GF-D8 (cell line): Measurements from ENCODE around the gene CPT2.
"Not testable (repeated sequence)": the region's sequence is repeated elsewhere in the genome, so short reads cannot be mapped to it uniquely, and the experiment has no call there.

Source experiments
- DNase-seq: peaks from one replicate; lab custom pipeline; 2025; lab: John Stamatoyannopoulos, UW

Gene CPT2

DNA sequence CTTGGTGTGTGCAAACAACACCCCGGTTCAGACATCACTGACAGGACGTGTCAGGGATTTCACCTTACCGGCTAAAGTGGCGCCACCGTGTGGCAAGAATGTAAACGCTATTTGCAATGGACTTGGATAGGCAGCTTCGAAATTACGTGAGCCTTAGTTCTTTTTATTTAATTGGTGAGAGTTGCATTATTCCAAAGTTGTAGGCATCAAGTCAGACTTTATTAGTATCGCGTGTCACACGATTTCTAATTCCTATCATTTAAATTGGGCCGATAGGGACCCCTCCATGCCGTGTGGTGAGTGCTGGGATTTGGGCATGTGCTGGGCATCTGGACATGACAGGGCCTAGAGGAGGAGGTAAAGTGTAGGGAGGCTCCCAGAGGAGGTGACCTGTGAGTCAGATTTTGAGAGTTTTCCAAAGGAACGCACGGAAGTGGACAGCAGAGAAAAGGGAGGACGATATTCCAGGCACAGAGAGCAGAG, 14.5 kb upstream of the CPT2 start:
- no peak for DNase-seq

DNA sequence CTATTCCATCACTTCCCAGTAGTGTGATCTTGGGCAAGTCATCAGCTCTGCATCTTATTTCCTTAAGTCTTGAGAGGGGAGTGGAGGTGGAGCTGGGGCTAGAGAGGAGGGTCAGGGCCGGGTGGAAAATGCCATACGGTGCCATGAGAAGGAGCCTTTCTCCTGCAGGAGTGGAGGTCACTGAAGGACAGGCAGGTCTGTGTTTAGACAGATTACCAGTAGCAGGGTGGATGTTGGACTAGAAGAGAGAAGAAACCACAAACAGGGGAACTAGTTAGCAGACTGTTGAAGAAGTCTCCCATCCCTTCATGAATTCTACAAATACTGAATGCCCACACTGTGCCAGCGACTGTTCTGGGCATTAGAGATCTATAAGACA, 13.9 kb upstream of the CPT2 start:
- no peak for DNase-seq

DNA sequence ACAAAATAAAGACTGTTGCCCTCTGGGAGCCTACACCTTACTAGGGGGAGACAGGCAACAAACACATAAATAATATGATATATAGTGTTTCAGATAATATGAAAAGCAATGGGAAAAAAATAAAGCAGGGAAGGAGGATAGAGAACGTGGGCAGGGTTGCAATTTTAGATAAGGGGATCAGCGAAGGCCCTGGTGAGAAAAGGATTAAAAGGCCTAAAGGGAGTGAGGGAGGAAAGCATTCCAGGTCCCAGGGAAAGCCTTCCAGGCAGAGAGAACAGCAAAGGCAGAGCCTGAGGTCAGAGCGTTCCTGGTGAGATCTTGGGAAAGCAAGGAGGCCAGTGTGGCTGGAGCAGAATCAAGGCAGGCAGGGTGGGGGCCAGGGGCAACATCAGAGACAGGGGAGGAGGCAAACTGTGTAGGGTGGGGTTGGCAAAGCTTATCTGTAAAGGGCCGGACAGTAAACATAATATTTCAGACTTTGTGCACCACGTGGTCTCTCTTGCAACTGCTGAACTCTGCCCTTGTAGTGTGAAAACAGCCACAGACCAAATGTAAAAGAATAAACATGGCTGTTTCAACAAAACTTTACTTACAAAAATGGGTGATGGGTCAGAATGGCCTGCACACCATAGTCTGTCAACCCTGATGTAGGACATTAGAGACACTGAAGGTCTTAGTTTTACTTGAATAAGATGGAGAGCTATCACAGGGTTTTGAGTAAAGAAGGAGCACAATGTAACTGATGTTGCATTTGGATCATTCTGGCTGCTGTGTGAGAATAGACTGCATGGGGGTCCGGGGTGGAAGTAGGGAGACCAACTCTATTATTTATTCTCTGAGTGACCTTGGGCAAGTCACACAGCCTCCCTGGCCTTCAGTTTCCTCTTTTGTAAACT, 13.3 kb upstream of the CPT2 start:
- no peak for DNase-seq

DNA sequence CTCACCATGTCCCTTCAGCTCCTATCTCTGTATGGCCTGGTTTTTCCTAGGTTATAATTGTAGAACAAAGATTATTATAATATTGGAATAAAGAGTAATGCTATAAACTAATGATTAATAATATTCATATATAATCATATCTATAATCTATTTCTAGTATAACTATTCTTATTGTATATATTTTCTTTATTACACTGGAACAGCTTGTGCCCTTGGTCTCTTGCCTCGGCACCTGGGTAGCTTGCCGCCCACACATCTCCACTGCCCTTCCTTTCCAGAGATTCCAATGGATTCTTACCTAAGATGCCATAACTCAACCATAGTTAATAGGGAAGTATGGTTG, 10.7 kb upstream of the CPT2 start:
- not testable (repeated sequence) for DNase-seq

DNA sequence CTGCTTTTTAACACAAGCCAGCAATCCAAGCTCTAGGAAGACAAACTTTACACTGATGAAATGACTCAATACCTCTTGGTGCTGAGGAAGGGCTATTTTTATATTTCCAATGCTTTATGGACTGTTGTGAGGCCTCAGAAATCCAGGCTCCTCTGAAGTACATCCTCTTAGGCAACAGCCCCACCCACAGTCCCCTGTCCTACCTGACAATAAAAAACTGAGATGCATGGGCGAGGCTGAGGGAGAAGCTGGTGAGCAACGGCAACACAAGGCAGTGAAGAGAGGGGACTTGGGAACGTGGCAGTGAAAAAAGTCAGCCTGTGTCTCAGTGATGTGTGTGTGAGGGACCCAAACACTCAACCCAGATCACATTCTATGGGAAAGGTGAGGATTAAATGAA, 10.1 kb upstream of the CPT2 start:
- no peak for DNase-seq

DNA sequence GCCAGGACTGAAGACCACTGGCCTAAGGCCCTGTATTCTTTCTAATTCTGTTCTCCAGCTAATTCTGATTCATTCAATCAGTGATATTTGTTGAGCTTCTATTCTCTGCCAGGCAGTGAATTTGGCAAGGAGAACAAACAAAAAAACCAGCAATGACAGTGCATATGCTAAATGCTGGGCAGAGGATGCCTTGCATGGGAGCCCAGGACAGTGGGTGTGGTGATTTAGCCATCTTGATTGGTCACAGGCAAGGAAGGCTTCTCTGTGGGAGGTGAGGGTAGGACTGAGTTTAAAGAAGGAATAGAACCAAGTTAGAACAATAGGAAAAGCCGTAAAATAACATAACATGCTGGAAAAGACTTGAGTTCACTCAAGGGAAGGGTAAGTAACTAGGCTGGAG, 9.2 kb upstream of the CPT2 start:
- no peak for DNase-seq

DNA sequence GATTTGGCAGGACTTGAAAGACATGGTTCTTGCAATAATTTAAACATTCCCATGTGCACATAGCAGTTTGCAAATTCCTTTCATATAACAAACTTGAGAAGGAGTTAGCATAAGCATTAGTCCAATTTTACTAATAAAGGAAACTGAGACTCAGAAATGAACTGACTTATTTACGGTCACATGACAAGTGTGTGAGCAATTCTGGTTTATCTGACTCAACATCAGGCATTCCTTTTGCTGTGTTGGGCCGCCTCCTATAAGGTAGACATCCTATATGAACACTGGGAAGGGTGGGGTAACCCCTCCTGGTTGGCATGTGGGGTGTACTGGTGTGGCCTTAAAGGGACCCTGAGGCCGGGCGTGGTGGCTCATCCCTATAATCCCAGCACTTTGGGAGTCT, 8.5 kb upstream of the CPT2 start:
- DNase-seq: no peak

DNA sequence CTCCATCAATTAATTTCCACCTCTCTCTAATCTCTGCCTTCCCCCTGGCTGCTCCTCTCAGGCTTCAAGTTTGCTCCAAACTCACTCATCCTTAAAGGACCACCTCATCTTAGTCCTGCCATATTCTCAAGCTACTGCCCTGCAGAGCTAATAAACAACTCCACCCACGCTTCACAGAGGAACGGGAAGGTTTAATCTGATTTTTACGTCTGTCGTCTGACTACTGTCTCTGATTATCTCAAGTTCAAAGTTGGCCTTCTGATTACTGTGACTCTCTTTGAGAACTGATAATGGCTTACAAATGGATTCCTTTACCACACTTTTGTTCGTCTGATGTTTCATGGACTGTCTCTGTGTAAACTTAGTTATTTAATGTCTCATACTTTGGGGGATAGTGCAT, 7.6 kb upstream of the CPT2 start:
- DNase-seq: no peak

DNA sequence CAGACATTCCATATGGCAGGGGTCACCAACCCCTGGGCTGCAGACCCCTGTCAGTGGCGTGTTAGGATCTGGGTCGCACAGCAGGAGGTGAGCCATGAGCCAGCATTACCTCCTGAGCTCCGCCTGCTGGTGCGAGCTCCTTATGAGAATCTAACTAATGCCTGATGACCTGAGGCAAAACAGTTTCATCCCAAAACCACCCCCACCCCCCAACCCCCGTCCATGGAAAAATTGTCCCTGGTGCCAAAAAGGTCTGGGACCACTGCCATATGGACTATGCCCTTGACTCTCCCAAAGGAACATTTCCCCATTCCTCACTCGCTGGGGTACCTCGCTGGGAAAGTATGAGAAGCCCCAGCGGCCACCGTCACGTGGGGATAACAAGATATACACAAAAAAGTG, 6.4 kb upstream of the CPT2 start:
- DNase-seq: no peak

DNA sequence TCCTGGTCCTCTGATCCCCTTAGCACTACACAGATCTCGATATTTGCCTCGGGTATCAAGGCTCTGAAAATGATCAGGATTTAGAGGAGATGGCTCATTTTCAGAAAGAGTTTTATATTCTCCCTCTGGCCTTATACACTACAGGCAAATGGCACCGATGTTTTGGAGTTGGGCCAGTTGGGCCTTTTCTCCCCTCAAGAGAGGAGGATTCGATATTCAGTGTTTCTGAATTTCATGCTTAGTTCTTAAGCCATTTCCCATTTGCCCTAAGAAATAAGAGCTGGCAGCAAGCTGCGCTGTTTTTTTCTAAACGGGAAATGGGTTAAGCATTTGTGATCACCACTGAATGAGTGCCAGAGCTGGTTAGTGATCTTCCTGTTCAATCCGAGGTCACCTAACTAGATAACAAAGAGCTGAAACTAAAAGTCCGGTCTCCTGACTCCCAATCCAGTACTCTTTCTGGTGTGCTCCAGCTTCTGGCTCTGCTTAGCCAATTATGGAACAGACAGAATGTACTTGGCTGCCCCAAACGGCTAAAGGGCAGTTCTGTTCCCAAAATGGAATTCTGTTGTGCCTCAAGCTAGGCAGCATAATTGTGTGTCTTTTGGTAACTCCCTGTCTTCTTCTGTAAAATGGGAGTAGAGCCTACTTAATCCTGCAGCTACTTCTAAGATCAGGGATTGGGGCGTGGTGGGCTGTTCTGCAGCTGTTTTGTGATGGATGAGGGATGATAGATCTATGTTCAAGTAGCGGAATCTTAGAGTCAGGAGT, 1.2 kb upstream of the CPT2 start:
- DNase-seq: no peak

DNA sequence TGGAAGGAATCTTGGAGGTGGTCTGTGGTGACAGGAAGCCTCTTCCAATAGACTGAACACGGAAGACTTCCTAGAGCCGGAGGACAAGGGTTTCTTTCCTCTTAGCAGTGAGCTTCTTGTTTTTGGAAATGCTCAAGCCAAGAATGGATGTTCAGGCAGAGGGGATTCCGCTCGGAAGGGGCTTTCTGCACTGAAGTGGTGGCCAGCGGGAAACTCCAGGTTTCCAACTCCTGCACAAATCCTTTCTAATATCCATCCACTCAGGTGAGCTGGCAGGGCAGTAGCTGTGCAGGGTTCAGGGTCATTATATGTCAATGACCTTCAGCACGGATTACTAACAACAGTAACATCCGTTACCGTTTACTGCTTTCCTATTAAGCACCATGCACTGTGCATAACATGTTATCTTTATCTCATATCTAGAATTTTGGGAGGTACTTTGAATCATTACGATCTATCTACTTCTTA, 573 bp upstream of the CPT2 start:
- no peak for DNase-seq

DNA sequence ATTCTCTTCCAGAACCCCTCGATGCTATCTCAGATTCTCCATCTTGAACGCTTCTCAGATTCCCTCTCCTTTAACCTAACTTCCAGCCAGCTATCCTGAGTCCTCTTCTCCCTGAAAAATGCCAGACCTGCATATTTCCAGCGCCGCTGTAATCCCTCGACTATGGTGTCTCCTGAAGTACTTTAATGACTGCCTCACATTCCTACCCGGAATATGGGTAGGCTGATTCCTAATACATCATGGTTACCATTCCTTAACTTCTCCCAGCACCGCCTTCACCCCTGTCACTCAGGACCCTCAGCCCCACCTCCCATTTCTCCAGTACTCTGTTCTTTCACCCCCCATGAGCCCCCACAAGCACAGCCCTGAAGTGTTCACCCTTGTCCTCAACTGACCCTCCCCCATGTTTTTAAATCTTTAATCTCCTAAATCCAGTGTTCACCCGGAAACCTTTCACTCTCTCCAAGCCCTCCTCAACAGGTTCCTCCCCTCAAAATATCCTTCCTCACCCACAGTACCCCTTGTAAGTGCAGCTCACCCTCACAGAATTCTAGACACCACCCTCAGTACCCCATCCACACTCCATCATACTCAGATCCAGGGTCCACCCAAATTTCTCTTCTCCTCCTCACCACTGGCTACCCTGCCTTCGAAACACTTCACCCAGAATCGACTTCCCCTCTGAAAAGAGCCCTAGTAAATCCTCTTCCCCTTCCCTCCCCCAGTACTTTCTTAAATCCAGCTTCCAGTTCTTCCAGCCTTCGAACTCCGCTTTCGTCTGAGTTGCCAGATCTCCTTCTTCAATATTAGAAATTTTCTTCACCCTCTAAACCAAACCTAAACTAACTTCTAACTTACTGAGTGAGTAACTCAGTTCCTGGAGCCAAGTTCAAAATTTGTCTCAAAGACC, 922 bp downstream of the CPT2 start:
- DNase-seq: no peak

DNA sequence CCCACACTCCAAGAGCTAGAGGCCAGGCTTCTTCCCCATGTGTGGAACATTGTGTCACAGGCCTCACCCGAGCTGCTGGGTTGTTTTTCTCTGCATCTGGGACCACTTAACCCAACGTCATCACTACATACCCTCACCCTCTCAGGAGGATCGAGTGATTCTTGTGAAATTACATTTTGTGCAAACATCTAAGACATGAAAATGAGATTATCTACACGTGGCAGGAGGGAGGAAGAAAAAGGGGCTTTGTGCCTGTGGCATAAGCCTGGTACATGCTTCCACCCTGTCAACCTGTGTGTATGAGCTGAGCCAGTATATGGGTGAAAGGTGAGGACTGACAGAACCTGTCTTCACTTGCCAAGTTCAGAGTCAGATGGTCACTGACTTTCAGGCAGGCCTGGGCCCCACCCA, 1.6 kb downstream of the CPT2 start:
- no peak for DNase-seq

DNA sequence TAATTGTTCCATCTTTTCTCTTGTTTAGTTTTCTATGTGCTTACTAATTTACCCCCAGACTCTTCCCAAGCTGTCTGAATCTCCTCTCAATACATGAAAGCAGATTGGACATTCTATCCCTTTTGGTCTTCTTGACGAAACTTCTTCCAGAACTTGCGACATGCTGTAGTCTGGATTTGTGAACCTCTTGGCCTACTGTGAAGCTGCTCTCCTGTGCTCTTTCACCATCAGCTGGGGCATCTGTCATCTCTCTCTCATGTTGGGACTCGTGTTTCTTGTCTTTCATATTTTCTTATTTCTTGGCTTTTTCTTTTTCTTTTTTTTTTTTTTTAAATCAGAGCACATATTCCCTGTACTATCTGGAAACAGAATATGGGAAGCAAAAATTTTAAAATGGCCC, 6.8 kb downstream of the CPT2 start:
- no peak for DNase-seq

DNA sequence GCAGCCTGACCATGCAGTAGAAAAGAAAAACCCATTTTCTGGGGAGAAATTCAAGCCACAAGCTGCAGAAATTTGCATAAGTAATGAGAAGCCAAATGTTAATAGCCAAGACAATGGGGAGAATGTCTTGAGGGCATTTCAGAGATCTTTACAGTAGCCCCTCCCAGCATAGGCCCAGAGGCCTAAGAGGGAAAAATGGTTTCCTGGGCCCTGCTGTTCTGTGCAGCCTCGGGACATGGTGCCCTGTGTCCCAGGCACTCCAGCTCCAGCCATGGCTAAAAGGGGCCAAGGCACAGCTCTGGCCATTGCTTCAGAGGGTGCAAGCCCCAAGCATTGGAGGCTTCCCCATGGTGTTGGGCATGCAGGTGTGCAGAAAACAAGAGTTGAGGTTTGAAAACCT, 8.9 kb downstream of the CPT2 start:
- not testable (repeated sequence) for DNase-seq

DNA sequence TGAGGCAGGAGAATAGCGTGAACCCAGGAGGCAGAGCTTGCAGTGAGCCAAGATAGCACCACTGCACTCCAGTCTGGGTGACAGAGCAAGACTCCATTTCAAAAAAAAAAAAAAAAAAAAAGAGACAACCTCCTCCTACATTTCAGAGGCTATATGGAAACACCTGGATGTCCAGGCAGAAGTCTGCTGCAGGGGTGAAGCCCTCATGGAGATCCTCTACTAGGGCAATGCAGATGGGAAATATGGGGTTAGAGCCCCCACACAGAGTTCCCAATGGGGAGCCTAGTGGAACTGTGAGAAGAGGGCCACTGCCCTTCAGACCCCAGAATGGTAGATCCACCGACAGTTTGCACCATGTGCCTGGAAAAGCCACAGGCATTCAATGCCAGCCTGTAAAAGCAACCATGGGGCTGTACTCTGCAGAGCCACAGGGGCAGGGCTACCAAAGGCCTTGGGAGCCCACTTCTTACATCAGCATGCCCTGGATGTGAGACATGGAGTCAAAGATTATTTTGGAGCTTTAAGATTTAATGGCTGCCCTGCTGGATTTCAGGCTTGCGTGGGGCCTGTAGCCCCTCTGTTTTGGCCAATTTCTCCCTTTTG, 9.6 kb downstream of the CPT2 start:
- DNase-seq: not testable (repeated sequence)

DNA sequence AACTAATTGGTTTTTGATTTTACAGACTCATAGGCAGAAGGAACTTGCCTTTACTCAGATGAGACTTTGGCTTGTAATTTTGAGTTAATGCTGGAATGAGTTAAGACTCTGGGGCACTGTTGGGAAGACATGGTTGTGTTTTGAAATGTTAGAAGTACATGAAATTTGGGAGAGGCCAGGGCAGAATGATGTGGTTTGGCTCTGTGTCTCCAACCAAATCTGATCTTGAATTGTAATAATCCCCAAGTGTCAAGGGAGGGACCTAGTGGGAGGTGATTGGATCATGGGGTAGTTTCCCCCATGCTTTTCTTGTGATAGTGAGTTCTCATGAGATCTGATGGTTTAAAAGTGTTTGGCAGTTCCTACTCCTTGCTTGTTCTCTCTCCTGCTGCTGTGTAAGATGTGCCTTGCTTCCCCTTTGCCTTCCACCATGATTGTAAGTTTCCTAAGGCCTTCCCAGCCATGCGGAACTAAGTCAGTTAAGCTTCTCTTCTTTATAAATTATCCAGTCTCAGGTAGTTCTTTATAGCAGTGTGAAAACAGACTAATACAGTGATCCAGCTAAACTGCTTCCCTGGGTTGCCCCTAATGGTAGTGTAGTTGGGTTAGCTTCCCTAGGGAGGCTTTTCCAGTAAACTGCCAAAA, 10.2 kb downstream of the CPT2 start:
- no peak for DNase-seq

DNA sequence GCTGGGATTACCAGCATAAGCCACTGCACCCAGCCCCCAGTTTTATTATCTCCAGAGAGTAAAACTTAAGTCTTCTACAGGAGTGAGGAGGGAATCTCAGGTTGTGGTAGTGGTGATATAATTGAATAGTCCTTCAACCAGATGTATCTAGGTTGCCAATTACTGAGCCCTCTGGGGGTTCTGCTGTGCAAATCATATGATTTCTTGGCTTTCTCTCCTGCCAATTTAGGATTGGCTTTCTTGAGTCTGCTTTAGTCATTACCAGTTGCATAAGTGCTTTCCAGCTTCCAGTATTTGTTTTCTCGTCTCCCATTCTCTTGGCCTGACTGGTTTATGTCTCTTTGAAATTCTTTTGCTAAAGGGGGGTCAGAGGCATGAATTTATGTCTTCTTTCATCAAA, 11.1 kb downstream of the CPT2 start:
- DNase-seq: no peak

DNA sequence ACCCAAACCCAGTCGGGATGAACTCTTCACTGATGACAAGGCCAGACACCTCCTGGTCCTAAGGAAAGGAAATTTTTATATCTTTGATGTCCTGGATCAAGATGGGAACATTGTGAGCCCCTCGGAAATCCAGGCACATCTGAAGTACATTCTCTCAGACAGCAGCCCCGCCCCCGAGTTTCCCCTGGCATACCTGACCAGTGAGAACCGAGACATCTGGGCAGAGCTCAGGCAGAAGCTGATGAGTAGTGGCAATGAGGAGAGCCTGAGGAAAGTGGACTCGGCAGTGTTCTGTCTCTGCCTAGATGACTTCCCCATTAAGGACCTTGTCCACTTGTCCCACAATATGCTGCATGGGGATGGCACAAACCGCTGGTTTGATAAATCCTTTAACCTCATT, 13.7 kb downstream of the CPT2 start:
- no peak for DNase-seq

DNA sequence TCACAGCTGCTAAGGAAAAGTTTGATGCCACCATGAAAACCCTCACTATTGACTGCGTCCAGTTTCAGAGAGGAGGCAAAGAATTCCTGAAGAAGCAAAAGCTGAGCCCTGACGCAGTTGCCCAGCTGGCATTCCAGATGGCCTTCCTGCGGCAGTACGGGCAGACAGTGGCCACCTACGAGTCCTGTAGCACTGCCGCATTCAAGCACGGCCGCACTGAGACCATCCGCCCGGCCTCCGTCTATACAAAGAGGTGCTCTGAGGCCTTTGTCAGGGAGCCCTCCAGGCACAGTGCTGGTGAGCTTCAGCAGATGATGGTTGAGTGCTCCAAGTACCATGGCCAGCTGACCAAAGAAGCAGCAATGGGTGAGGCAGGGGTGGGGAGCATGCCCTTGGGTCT, 14.3 kb downstream of the CPT2 start:
- DNase-seq: no peak

DNA sequence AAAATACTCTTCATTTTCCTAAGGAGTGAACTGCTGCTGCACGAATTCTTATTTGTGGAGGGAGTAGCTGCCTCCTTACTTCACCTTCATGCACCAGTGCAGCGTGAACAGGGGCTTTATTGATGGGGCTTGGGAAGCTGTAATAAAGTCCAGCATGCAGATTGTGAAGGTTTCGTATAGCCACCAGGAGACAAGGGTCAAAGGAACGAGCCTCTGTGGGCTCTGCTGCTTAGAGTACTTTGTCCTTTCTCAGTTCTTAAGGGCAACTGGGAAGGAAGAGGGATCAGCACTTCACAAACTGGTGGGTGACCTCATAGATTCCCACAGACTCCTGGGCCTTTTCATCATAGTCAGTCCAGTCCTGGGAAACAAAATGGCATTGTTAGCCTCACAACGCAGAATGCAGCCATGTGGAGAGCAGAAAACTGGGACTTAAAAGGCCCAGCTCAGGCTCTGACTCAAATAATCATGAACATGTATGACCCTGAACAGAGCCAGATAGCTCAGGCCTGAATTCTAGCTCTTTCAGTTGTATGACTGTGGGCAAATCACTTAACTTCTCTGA, 17.8 kb downstream of the CPT2 start:
- no peak for DNase-seq
